Measurements from ENCODE around the gene QSER1. TPM values are rescaled to one million over a fixed set of nuclear protein-coding genes. Genes with fewer than 3 reads are reported as not detected.
A peak's percentile ranks its signal among the peaks of the same experiment; 100 is the strongest.

The QSER1 gene
- total RNA-seq = 27.1 and 30.3 TPM in 2 replicates
- 2.8 and 3.7 TPM in 2 replicates for polyA plus RNA-seq

DNA sequence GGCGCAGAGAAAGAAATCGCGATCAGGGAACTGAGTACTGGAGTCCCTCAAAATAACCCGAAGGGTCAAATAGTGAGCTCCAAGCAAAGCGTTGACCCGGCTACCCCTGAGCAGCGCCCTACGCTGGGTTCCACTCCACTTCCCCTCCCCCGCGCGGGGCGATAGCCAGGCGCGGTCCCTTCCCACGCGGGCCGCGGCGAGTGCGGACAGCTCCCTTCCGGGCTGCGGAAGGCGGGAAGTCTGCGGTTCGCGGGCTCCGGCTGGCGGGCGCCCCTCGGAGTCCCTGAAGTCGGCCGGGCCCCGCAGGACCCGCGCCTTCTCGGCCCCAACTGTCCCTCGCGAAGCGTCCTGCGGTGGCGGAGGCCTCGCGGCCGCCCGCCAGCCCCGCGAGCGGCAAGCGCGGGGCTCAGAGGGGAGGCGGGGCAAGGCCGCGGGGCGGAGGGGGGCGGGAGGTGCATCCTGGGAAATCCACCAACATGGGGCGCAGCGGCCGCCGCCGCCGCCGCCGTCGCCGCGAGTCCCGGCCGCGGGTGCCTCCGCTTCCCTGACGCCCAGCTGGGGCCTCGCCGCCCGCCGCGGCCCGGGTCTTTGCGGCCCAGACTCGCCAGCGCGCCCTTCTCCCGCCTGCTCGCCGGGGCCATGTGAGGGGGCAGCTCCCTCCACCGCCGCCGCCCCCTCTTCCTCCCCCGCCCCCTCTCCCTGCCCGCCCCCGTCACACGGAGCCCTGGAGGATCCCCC is at the start of gene QSER1:
Gene QSER1, plus strand, starts transcription at position 457 of the 738 bp plus-strand sequence. CDS start 315 bp downstream, outside the sequence.
- peak; percentile 88 for DNase-seq (ENCODE audit: low spot score)
- no peaks in the 10 kb centered on the region for H3K9me2 ChIP-seq (replicated peaks; ENCODE audit: insufficient read depth)
- H3K4me2 ChIP-seq = peak within 1 kb of the TSS; percentile 79
- H3K4me3 ChIP-seq = peak within 1 kb of the TSS; percentile 100
- peak within 1 kb of the TSS; percentile 99 for H3K27ac ChIP-seq
- H3K27me3 ChIP-seq = no peaks in the 10 kb centered on the region
- H3K4me1 ChIP-seq (ENCODE audit: insufficient read depth) = peaks cover 10% of the 10 kb centered on the region
- H2AFZ ChIP-seq = peak within 1 kb of the TSS; percentile 95
- TF ChIP-seq EZH2 (IDR thresholded peaks at IDR 0.05; ENCODE audit: borderline replicate concordance) (no peak), EZH2phosphoT487 (IDR thresholded peaks at IDR 0.05; ENCODE audit: low read depth, severe bottlenecking, unreplicated experiment) (no peak)
- TF ChIP-seq, protein P1, sequence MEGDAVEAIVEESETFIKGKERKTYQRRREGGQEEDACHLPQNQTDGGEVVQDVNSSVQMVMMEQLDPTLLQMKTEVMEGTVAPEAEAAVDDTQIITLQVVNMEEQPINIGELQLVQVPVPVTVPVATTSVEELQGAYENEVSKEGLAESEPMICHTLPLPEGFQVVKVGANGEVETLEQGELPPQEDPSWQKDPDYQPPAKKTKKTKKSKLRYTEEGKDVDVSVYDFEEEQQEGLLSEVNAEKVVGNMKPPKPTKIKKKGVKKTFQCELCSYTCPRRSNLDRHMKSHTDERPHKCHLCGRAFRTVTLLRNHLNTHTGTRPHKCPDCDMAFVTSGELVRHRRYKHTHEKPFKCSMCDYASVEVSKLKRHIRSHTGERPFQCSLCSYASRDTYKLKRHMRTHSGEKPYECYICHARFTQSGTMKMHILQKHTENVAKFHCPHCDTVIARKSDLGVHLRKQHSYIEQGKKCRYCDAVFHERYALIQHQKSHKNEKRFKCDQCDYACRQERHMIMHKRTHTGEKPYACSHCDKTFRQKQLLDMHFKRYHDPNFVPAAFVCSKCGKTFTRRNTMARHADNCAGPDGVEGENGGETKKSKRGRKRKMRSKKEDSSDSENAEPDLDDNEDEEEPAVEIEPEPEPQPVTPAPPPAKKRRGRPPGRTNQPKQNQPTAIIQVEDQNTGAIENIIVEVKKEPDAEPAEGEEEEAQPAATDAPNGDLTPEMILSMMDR (IDR thresholded peaks at IDR 0.05; ENCODE audit: poor library complexity) = no peak
- 1% methylated on average over 40 of the region's 91 CpGs for WGBS (ENCODE audit: low lambda C conversion rate, missing lambda C conversion rate)
- peaks cover 39% of the 10 kb centered on the region for H3K79me2 ChIP-seq
- H4K20me1 ChIP-seq (ENCODE audit: insufficient read depth, poor library complexity, severe bottlenecking) = peaks cover 9% of the 10 kb centered on the region
- no peaks in the 10 kb centered on the region for H3K36me3 ChIP-seq (replicated peaks; ENCODE audit: insufficient read depth, low read depth)
- H3K9me3 ChIP-seq (ENCODE audit: low read depth) = no peaks in the 10 kb centered on the region

DNA sequence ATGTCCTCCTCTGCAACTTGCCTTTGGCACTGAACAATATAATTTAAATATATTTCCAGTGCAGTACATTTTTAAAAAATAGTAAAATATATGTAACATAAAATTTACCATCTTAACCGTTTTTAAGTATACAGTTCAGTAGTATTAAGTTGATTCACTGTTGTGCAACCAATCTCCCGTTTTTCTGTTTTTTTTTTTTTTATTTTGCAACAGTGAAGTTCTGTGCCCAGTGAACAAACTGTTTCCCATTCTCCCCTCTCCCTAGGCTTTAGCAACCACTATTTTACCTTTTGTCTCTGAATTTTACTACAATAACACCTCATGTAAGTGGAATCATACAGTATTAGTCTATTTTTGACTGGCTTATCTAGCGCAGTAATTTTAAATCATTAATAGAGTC is 49.1 kb upstream of the QSER1 start:
- TF ChIP-seq, protein P1 (IDR thresholded peaks at IDR 0.05; ENCODE audit: poor library complexity) = no peak
- no peak for TF ChIP-seq EZH2 (IDR thresholded peaks at IDR 0.05; ENCODE audit: borderline replicate concordance)
- TF ChIP-seq EZH2phosphoT487 (IDR thresholded peaks at IDR 0.05; ENCODE audit: low read depth, severe bottlenecking, unreplicated experiment) = no peak
- WGBS (ENCODE audit: low lambda C conversion rate, missing lambda C conversion rate) = 87% methylated on average over 3 of the region's 3 CpGs
- H3K79me2 ChIP-seq = no peaks in the 10 kb centered on the region

DNA sequence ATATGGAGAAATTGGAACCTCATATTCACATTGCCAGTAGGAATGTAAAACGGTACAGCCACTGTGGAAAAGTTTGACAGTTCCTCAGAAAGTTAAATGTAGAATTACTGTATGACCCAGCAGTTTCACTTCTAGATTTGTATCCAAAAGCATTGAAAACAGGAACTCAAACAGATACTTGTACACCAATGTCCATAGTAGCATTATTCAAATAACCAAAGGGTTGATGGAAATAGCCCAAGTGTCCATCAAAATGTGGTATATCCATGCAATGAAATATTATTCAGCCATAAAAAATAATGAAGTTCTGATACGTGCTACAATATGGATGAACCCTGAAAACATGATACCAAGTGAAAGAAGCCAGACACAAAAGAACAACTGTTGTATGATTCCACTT is 45.1 kb upstream of the QSER1 start:
- Histone ChIP-seq H2AFZ (no peak overlapping the region), H3K27ac (no peak overlapping the region), H3K9me3 (ENCODE audit: low read depth) (no peaks in the 10 kb centered on the region), H3K9me2 (replicated peaks; ENCODE audit: insufficient read depth) (no peaks in the 10 kb centered on the region), H3K27me3 (no peaks in the 10 kb centered on the region), H3K4me2 (no peak overlapping the region), H4K20me1 (ENCODE audit: insufficient read depth, poor library complexity, severe bottlenecking) (no peaks in the 10 kb centered on the region), H3K79me2 (no peaks in the 10 kb centered on the region), H3K36me3 (replicated peaks; ENCODE audit: insufficient read depth, low read depth) (no peaks in the 10 kb centered on the region), H3K4me1 (ENCODE audit: insufficient read depth) (no peaks in the 10 kb centered on the region), H3K4me3 (no peak overlapping the region)
- 88% methylated on average over 2 of the region's 2 CpGs for WGBS (ENCODE audit: low lambda C conversion rate, missing lambda C conversion rate)
- no peak for TF ChIP-seq EZH2phosphoT487 (IDR thresholded peaks at IDR 0.05; ENCODE audit: low read depth, severe bottlenecking, unreplicated experiment)
- TF ChIP-seq, protein P1 (IDR thresholded peaks at IDR 0.05; ENCODE audit: poor library complexity) = no peak
- no peak for DNase-seq (ENCODE audit: low spot score)

More for the DNA sequence above, 49.1 kb upstream of the QSER1 start:
- H3K36me3 ChIP-seq (replicated peaks; ENCODE audit: insufficient read depth, low read depth) = no peaks in the 10 kb centered on the region
- H3K9me3 ChIP-seq (ENCODE audit: low read depth) = no peaks in the 10 kb centered on the region
- DNase-seq (ENCODE audit: low spot score) = no peak
- H4K20me1 ChIP-seq (ENCODE audit: insufficient read depth, poor library complexity, severe bottlenecking) = no peaks in the 10 kb centered on the region
- H3K9me2 ChIP-seq (replicated peaks; ENCODE audit: insufficient read depth) = no peaks in the 10 kb centered on the region
- no peaks in the 10 kb centered on the region for H3K27me3 ChIP-seq
- no peak overlapping the region for H3K27ac ChIP-seq
- H2AFZ ChIP-seq = no peak overlapping the region
- H3K4me2 ChIP-seq = no peak overlapping the region
- H3K4me3 ChIP-seq = no peak overlapping the region
- no peaks in the 10 kb centered on the region for H3K4me1 ChIP-seq (ENCODE audit: insufficient read depth)
